Activated gamma-delta T cell treated with anti-CD3 and anti-CD28 coated beads, Interleukin-2, amount 50 U/mL, for 16 hours (primary cell): ENCODE measurements around the gene ASB10.
A peak's percentile ranks its signal among the peaks of the same experiment; 100 is the strongest.

Source experiments
- DNase-seq: peaks from one replicate; pipeline ENCODE4 v3.0.0-alpha.2; 2020; ENCODE audit warnings: low read depth

Gene ASB10, protein sequence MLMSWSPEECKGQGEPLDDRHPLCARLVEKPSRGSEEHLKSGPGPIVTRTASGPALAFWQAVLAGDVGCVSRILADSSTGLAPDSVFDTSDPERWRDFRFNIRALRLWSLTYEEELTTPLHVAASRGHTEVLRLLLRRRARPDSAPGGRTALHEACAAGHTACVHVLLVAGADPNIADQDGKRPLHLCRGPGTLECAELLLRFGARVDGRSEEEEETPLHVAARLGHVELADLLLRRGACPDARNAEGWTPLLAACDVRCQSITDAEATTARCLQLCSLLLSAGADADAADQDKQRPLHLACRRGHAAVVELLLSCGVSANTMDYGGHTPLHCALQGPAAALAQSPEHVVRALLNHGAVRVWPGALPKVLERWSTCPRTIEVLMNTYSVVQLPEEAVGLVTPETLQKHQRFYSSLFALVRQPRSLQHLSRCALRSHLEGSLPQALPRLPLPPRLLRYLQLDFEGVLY

DNA sequence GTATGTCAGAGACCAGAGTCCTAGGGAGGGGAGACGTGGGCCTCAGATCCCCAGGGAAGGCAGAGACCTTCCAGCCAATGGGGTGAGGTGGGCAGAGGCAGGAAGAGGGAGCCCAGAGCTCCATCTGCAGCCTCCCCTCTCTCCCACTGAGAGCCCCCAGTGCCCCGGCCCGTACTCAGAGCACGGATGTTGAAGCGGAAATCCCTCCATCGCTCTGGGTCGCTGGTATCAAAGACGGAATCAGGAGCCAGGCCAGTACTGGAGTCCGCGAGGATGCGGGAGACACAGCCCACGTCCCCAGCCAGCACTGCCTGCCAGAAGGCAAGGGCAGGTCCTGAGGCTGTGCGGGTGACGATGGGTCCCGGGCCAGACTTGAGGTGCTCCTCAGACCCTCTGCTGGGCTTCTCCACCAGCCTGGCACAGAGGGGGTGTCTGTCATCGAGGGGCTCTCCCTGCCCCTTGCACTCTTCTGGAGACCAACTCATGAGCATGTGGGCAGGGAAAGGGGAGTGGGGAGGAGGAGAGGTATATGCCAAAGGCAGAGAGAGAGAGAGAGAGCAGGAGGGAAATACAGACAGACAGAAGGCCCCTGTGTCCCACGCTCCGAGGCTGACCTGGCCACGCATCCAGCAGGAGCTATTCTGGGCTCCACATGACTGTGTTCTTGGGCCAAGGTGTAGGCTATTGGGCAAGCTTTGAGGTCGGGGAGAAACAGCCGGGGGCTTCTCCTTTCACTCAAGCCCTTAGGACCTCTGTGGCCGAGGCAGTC is at the start of gene ASB10:
Gene ASB10, minus strand, starts transcription at position 611 of the 769 bp plus-strand sequence. Its CDS starts 120 bp downstream, at position 491.
- DNase-seq, result no peak

DNA sequence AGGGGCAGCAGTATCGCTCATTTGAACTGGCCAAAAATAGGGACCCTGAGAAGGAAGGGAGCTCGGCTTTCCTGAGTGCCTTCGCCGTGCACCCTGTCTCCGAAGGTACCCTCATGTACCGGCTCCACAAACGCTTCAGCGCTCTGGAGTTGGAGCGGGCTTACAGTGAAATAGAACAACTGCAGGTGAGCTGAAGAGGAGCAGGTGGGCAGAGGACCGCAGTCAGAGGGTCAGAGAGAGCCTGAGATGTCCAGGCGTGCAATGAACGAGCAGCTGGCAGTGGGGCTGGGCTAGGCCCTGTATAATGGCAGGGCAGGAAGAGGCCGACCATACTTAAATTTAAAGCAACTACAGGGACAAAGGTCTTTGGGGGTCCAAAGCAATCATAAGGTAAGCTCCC is 49.4 kb upstream of the ASB10 start:
- no peak for DNase-seq

DNA sequence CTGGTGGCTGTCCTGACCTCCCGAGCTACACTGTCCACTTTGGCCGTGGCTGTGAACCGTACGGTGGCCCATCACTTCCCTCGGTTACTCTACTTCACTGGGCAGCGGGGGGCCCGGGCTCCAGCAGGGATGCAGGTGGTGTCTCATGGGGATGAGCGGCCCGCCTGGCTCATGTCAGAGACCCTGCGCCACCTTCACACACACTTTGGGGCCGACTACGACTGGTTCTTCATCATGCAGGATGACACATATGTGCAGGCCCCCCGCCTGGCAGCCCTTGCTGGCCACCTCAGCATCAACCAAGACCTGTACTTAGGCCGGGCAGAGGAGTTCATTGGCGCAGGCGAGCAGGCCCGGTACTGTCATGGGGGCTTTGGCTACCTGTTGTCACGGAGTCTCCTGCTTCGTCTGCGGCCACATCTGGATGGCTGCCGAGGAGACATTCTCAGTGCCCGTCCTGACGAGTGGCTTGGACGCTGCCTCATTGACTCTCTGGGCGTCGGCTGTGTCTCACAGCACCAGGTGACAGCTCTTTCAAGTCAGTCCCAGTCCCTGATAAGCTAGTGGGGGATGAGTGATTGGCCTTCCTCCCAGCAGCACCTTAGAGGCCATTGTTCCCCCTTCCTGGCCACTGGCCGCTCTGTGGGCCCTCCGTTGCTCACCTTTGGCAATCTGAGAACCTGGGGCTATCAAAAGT is 48.2 kb upstream of the ASB10 start:
- DNase-seq, result no peak

DNA sequence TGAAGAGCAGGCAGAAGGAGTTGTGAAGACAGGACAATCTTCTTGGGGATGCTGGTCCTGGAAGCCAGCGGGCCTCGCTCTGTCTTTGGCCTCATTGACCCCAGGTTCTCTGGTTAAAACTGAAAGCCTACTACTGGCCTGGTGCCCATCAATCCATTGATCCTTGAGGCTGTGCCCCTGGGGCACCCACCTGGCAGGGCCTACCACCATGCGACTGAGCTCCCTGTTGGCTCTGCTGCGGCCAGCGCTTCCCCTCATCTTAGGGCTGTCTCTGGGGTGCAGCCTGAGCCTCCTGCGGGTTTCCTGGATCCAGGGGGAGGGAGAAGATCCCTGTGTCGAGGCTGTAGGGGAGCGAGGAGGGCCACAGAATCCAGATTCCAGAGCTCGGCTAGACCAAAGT is 46.8 kb upstream of the ASB10 start:
- DNase-seq, result no peak

DNA sequence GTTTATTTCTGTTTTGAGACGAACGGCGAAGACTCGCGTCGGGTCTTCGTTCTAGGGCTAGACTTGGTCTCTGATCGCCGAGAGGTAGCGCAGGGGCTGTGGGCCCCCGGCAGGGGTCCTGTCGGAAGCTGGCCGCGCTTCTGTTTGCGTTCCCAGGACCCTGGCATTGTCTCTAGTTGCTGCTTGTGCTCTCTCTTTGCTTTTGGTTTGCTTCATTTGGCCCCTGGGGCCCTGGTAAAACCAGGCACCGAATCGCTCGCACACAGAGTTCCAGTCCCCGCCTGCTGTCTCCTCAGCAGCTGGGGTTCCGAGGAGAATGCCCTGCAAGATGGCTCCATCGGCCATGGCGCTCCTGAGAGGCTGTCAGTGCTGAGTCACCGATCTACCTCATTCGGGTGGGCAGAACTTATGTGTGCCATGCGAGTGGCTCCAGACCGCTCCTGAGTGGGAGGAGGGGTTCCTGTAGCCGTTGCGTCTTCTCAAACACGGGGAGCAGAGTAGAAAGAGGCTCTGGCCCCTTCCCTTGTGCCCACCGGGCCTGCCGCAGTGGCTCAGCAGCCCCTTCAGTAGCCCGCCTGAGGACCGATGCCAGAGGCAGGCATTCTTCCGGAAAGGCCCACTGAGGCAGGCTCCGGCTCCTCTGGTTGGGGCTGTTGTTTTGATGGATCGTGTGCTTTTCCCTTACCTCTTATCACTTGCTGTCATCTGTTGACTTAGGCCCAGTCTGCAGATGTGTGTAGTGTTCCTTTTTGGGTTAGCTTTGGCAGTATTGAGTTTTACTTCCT is 46.1 kb upstream of the ASB10 start:
- DNase-seq, result peak; percentile 65

DNA sequence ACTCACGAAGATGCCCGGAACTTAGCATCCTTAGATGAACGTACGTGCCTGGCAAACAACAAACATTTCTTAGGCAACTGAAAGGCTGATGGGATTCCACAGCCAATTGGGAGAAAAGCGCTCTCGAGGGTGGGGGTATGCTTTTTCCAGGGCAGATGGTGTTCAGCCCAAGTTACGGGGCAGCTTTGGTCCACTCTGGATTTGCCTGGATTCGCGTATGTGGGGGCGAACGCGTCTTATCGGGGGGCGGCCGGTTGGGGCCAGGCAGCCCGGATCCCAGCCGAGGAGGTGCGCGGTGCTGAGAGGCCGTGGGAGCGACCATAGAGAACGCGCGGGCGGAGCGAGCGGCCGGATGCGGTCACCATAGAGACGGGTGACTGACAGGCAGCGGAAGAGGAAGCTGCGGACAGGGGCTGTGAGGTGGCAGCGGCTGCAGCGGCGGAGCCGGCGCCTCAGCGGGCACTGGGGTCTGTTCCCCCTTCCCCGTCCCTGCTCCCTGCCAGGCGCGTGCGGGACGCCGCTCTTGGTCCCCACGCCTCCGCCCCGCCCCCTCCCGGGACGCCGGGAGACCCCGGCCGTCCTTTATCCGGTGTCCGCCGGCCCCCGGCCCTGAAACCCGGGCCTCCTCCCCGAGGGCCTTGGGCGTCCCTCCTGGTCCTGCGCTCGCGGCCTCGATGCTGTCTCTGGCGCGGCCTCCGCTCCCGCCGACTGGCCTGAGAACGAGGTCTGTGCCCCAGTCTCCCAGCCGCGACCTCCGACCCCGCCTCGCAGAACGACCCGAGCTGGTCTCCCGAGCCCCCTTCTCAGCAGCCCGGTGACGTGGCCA is 45.3 kb upstream of the ASB10 start, which contains the start of gene CHPF2:
Gene CHPF2, plus strand, starts transcription at position 393 of the 826 bp plus-strand sequence. CDS start 1,529 bp downstream, outside the sequence.
- DNase-seq, result peak; percentile 87

DNA sequence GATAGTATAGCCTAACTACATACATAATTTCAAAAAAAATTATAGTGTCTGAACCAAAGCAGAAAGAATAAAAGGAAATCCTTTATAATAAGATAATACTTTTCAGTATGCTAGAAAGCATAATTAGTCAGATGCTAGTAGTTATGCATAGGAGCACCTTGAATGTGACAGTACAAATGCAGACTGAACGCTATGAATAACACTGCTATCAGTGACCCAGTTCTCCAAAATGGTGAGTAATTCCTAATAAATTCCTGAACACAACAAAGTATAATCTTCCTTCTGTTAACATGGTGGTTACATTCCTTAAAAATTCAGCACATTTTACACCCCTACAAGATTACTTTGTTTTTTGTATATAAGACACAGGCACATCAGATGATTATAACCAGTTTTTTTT is 44.0 kb upstream of the ASB10 start:
- DNase-seq, result no peak

DNA sequence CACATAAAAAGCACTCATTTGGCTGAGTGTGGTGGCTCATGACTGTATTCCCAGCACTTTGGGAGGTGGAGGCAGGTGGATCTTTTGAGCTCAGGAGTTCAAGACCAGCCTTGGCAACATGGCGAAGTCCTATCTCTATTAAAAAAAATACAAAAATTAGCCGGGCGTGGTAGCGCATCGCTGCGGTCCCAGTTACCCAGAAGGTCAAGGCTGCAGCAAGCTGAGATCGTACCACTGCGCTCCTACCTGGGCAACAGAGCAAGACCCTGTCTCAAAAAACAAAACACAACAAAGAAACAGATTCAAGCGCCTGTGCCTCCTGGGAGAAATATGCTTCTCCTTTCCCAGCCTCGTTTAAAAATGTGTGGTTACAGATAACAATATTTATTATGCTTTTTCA is 42.2 kb upstream of the ASB10 start:
- no peak for DNase-seq

DNA sequence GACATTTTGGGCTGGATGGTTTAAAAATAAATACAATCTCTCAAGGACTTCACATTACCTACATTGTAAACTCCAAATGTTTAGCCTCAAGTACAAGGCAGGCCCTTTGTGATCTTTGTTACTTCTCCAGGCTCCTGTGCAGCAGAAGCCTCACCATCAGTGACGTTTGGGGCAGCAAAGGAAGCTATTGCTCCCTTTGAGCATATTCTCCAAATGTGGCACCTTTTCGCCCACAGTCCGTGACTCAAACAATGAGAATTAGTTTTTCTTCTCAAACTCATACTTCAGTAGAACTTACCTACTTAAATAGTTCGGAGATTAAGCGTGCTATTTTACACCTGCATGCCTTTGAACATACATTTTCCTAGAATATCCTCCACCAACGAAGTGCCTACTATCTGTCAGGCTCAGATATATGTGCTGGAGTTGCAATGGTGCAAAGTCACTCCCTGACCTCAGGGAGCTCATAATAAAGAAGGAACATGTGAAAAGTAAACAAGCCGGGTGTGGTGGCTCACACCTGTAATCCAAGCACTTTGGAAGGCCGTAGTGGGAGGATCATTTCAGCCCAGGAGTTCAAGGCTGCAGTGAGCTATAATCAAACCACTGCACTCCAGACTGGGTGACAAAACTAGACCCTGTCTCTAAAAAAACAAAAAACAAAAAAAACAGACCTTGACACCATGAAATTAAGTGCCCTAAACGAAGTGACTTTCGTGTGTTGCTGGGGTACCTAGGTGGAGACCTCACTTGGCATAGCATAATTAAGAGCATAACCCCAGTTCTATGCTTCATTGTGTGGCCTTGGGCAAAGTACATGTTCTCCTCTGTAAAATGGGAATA is 41.2 kb upstream of the ASB10 start:
- DNase-seq, result no peak

DNA sequence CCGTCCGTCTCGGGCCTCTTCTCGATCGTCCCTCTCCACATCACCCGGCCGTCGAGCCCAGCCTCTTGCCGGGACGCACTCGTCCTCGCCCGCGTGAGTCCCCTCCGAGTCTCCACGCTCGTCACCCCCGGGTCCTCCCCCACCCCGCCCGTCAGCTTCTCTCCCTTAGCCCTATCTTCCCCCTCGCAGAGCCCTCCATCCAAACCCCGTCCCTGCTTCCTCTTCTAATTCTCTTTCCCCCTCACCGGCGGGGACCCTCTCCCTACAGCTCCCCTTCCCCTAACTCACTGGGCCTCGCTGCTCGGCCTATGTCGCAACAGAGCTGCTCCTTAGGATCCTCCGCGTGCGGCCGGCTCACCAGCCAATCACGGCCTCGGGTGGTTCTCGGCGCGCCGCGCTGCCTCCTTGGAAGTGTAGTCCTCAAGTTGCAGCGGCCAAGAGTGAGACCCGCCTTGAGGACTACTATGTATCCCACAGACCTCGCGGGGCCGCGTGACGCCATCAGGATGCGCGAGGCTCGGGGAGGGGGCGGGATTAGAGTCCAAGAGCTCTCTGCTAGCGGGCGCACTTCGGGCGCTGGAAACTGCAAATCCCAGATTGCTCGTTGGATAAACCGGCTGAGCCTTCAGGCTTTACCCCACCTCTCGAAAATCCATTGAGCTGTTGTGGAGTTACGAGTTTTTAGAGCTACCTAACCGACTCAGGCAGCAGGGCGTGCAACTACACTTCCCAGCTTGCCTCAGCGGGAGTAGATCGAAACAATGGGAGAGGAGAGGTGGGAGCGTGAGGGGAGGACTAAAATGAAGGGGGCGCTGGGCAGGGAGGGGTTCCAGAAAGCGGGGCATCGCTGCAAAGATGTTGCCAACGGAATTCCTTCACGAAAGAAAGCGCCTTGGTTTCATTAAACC is 40.1 kb upstream of the ASB10 start, which contains the start of gene ABCF2:
Gene ABCF2, minus strand, starts transcription at position 331 of the 908 bp plus-strand sequence. CDS start 747 bp downstream, outside the sequence.
- DNase-seq, result peak; percentile 97

DNA sequence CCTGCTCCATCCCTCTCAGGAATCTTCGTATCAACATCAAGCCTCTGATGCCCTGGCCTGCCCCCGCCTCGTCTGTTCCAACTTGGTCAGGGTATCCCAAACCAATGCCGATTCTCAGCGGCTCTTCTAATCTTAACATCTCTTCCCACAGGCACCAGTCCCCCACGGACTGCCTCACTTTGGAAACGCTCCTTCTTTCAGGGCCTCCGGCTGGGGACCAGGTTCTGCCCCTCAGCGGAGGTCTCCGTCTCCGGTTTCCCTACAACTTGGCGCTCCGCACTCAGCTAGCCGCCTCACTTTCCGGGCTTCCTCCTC is 39.5 kb upstream of the ASB10 start:
- DNase-seq, result no peak

DNA sequence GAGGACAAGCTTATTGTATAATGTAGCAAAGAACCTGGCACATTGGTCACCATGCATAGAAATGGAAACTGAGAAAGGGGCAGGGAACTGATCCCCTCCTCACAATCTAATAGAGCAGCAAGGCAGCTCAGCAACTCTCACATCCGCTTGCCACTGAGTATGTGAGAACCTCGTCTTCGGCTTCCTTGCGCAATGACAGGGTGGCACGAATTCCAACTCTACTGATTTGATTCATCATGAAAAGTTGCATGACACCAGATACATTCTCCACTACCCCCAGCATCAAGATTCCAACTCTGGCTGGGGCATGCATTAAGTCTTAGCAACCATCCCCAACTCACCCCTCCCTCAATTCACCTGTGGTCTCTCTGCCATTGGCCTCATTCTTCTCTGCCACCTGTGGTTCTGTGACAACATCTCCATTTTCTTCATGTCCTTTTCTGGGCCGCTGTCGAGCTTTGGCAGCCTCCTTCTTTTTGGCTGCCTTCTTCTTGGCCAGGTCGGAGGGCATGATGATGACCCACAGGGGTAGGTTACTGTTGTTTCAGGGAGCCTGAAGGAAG is 39.0 kb upstream of the ASB10 start:
- DNase-seq, result no peak

DNA sequence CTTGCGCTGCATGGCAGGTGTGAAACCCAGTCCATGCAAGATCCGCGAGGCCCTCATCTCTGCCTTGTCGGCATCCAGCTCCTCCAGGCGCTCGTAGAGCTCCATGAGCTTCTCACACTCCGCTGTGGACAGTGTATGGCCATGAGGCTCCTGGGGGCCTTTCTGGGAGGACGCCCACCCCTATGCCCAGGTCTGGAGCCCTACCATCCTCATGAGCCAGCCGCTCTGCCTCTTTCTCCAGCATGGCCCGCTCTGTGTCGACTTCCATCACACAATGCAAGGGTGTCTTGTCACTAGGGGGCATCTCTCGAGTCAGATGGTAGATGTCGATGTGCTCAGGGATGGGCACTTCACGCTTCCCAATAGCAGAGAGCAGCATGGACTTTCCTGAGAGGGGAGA is 36.7 kb upstream of the ASB10 start:
- no peak for DNase-seq

DNA sequence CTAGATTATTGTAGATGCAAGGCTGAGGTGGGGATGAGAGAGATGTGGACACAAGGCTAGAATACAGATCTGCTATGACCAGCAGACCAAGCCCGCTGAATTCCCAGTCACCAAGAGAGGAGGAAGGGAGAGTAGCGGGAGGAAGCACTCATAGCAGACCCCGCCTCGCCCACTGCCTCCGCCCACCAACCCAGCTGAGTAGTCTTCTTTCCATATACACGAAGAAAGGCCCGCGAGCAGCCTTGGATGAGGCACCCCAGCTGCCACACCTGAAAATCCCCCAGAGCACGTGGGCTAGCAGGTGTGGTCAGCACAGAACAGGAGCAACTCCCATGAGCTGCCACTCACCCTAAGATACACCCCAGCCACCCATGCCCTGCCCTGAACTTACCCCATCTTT is 31.1 kb upstream of the ASB10 start:
- DNase-seq, result no peak

DNA sequence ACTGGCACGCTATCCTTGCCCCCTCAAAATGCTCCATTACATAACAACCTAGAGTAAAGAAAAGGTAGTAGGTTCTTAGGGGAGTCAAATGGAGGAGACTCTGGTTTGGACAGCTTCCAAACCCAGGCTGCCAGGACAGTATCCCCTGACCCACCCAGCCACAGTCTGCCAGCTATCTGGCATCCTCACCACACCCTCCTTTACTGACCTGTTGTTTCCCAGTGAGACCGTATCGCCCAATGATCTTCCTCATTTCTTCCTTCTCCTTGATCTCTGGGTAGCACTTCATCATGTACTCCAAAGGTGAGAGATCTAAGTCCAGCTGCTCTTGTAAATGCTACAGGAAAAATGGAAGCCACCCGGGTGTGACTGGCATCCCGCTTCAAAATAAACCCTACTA is 28.3 kb upstream of the ASB10 start:
- no peak for DNase-seq

DNA sequence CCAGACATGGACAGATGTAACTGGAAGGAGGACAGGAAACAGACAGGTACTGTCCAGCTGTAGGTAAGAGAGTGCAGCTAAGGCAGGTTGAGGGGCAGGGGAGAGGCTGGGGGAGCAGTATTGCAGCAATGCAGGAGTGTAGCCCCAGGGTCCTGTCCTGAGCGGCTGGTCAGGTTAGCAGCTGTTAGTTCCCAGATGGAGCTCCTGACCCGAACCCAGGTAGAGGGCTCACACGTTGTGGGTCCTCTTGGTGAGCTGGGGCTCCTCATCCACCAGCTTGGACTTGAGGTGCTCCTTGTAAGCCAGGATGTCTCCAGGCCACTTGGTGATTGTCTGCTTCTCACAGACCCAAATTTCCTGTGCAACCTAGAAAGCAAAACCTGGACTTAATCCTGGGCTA is 26.8 kb upstream of the ASB10 start:
- no peak for DNase-seq

DNA sequence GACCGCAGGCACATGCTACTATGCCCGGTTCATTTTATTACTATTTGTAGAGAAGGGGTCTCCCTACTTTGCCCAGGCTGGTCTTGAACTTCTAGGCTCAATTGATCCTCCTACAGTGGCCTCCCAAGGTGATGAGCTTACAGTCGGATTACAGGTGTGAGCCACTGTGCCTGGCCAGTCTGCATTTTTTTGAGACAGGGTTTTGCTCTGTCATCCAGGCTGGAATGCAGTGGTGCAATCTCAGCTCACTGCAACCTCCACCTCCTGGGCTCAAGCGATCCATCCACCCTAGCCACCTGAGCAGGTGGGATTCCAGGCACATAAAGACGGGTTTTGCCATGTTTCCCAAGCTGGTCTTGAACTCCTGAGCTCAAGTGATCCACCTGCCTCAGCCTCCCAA is 25.6 kb upstream of the ASB10 start:
- no peak for DNase-seq

DNA sequence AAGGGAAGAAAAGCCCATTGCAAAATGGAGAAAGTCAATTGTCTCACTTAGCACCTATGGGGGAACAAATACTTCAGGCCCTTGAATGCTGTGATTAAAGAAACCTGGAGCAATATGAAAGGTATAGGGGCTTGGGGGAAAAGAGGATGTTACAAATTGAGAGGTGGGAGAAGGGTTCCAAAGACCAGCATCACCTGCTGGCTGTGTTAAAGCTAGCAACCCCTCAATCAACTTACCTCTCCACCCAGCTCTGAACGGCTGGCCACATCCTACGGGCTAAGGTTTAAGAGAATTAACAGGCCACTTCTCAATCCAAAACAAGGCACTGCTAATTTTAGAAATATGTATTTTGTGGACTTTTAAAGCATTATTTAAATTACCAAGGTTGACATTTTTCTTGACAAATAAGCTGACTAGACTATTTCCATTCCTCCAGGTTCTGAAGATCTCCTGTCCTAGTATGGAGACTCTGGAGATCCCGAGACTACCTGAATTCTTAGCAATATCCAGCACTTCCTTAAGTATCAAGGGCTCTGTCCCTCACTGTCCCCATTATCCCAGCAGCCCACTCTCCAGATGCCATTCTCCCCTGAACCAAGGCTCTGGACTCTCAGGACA is 24.2 kb upstream of the ASB10 start:
- DNase-seq, result no peak
